LNCAP (cell line): ENCODE data around the gene SMARCA4.

Source experiments
- CTCF ChIP-seq: fragments of 450-650 bp; IDR thresholded peaks from 2 replicates; pipeline ENCODE4 v1.5.1; 2017; ENCODE audit warnings: mild to moderate bottlenecking

SMARCA4 gene

GRCh38 chr19:10981252-10981895, 20.5 kb downstream of the SMARCA4 start:
- TF ChIP-seq CTCF, result no peak

- TF ChIP-seq CTCF, result no peak
Observed at GRCh38 chr19:10983026-10983425, 22.2 kb downstream of the SMARCA4 start.

GRCh38 chr19:10984166-10984735, 23.4 kb downstream of the SMARCA4 start:
- TF ChIP-seq CTCF, result no peak

- no peak for TF ChIP-seq CTCF
Observed at GRCh38 chr19:10985502-10985901, 24.7 kb downstream of the SMARCA4 start.

- TF ChIP-seq CTCF, result no peak
Observed at GRCh38 chr19:10986301-10987127, 25.7 kb downstream of the SMARCA4 start.

GRCh38 chr19:10987571-10988297, 26.9 kb downstream of the SMARCA4 start:
- no peak for TF ChIP-seq CTCF

GRCh38 chr19:10988380-10988779, 27.6 kb downstream of the SMARCA4 start:
- TF ChIP-seq CTCF, result no peak
